ENCODE measurements around the gene FLAD1. TPM values are rescaled to one million over a fixed set of nuclear protein-coding genes. Genes with fewer than 3 reads are reported as not detected.
A peak's percentile ranks its signal among the peaks of the same experiment; 100 is the strongest.
"Not testable (repeated sequence)": the region's sequence is repeated elsewhere in the genome, so short reads cannot be mapped to it uniquely, and the experiment has no call there.

The FLAD1 gene
- total RNA-seq, 4 donors from 2014 or later: 17.4 to 33.6 (median 23.6) TPM

DNA sequence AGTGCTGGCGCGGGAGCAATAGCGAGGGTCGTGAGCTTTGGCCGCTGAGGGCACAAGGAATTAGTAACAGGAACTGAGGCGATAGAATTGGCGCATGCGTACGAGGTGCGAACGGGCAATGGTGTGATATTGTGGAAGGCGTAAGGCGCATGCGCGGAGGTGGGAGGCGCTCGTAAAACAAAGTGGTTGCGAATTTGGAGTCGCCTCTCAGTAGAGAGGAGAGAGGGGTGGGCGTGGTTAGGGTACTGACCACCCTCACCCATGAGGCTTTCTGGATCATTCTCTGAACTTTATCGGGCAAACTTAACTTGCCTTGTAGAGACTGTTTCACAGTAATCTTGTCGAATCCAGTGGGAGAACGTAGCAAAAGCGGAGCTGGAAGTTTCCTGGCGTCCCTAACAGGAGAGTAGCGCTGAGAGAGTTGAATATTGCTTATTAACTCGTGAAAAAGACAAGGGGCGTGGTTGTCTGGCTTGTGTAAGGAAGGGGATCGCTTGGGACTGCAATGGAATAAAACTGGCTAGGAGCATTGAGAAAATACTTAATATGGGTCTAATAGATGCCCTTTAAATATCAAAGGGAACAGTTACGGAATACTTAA lies 8.2 kb upstream of the FLAD1 start:
- H3K27me3 ChIP-seq: no peaks in the 10 kb centered on the region
- H3K4me3 ChIP-seq: peak overlapping the region; percentile 45 to 80 (median 70)
- peak; percentile 85 to 89 for DNase-seq (ENCODE audit: low spot score in 2 of 2)
- H3K9me3 ChIP-seq: no peaks in the 10 kb centered on the region
- H3K36me3 ChIP-seq: peaks cover 0 to 5% (median 0%) of the 10 kb centered on the region in 3 donors
- TF ChIP-seq, protein P1, sequence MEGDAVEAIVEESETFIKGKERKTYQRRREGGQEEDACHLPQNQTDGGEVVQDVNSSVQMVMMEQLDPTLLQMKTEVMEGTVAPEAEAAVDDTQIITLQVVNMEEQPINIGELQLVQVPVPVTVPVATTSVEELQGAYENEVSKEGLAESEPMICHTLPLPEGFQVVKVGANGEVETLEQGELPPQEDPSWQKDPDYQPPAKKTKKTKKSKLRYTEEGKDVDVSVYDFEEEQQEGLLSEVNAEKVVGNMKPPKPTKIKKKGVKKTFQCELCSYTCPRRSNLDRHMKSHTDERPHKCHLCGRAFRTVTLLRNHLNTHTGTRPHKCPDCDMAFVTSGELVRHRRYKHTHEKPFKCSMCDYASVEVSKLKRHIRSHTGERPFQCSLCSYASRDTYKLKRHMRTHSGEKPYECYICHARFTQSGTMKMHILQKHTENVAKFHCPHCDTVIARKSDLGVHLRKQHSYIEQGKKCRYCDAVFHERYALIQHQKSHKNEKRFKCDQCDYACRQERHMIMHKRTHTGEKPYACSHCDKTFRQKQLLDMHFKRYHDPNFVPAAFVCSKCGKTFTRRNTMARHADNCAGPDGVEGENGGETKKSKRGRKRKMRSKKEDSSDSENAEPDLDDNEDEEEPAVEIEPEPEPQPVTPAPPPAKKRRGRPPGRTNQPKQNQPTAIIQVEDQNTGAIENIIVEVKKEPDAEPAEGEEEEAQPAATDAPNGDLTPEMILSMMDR (IDR thresholded peaks at IDR 0.05): peak in 1 of 5 experiments; percentile 33
- peak in 1 of 2 donors; percentile 87 for TF ChIP-seq EP300 (IDR thresholded peaks at IDR 0.05)
- peak; percentile 35 to 86 for TF ChIP-seq POLR2A (IDR thresholded peaks at IDR 0.05)
- WGBS, 2 donors: 0% methylated on average over 30 of the region's 30 CpGs
- H3K27ac ChIP-seq: peak overlapping the region; percentile 84 to 100 (median 98)
- peaks cover 0 to 51% (median 37%) of the 10 kb centered on the region in 4 donors for H3K4me1 ChIP-seq

- Histone ChIP-seq H3K9me3 (no peaks in the 10 kb centered on the region), H3K36me3 (peaks cover 0 to 5% (median 0%) of the 10 kb centered on the region in 3 donors), H3K4me1 (peaks cover 0 to 45% (median 31%) of the 10 kb centered on the region in 4 donors), H3K27ac (peak overlapping the region; percentile 84 to 100 (median 98)), H3K4me3 (peak overlapping the region; percentile 45 to 80 (median 70)), H3K27me3 (no peaks in the 10 kb centered on the region)
- TF ChIP-seq EP300 (IDR thresholded peaks at IDR 0.05) (no peak), POLR2A (IDR thresholded peaks at IDR 0.05) (no peak)
- TF ChIP-seq, protein P1 (IDR thresholded peaks at IDR 0.05): no peak
- 1% methylated on average over 24 of the region's 24 CpGs for WGBS, 2 donors
- peak; percentile 37 to 58 for DNase-seq (ENCODE audit: low spot score in 2 of 2)
Observed at GRCh38 chr1:154975409-154976059, 7.6 kb upstream of the FLAD1 start.

GRCh38 chr1:154977762-154978161 lies 5.4 kb upstream of the FLAD1 start:
- H3K36me3 ChIP-seq; H3K27me3 ChIP-seq; H3K9me3 ChIP-seq; H3K27ac ChIP-seq; H3K4me3 ChIP-seq; DNase-seq (ENCODE audit: low spot score in 2 of 2): not testable (repeated sequence)
- 69 to 79% methylated on average over 3 of the region's 3 CpGs for WGBS, 2 donors
- peaks cover 0 to 30% (median 13%) of the 10 kb centered on the region in 4 donors for H3K4me1 ChIP-seq

GRCh38 chr1:154978360-154978759 lies 4.8 kb upstream of the FLAD1 start:
- peaks cover 0 to 25% (median 7%) of the 10 kb centered on the region in 4 donors for H3K4me1 ChIP-seq
- DNase-seq (ENCODE audit: low spot score in 2 of 2): no peak
- no peak overlapping the region for H3K27ac ChIP-seq
- H3K27me3 ChIP-seq: no peaks in the 10 kb centered on the region
- H3K36me3 ChIP-seq: peaks cover 0 to 5% (median 0%) of the 10 kb centered on the region in 3 donors
- 95% methylated on average over 3 of the region's 3 CpGs for WGBS, 2 donors
- no peak overlapping the region for H3K4me3 ChIP-seq
- TF ChIP-seq EP300 (IDR thresholded peaks at IDR 0.05) (no peak), POLR2A (IDR thresholded peaks at IDR 0.05) (no peak)
- TF ChIP-seq, protein P1 (IDR thresholded peaks at IDR 0.05): no peak
- H3K9me3 ChIP-seq: no peaks in the 10 kb centered on the region

GRCh38 chr1:154982341-154982740 lies 803 bp upstream of the FLAD1 start:
- DNase-seq (ENCODE audit: low spot score in 2 of 2): no peak
- no peaks in the 10 kb centered on the region for H3K27me3 ChIP-seq
- peaks cover 0 to 17% (median 0%) of the 10 kb centered on the region in 3 donors for H3K36me3 ChIP-seq
- H3K9me3 ChIP-seq: no peaks in the 10 kb centered on the region
- peak overlapping the region in 2 of 4 donors; percentile 7 to 85 for H3K27ac ChIP-seq
- peaks cover 3 to 24% (median 13%) of the 10 kb centered on the region in 4 donors for H3K4me1 ChIP-seq
- TF ChIP-seq, protein P1 (IDR thresholded peaks at IDR 0.05): no peak
- TF ChIP-seq EP300 (IDR thresholded peaks at IDR 0.05) (no peak), POLR2A (IDR thresholded peaks at IDR 0.05) (no peak)
- WGBS, 2 donors: 63 to 65% methylated on average over 6 of the region's 6 CpGs
- peak overlapping the region in 3 of 4 donors; percentile 49 to 86 (median 74) for H3K4me3 ChIP-seq

Data from tibial nerve (tissue), 4 donors.